NOMO-1 treated with DMSO at 0.1 percent for 48 hours (cell line): ENCODE measurements around the gene NCR2.

Source experiments
- DNase-seq: peaks from one replicate; lab custom pipeline; 2025; ENCODE audit not compliant: unreplicated experiment; lab: John Stamatoyannopoulos, UW

Gene NCR2

DNA sequence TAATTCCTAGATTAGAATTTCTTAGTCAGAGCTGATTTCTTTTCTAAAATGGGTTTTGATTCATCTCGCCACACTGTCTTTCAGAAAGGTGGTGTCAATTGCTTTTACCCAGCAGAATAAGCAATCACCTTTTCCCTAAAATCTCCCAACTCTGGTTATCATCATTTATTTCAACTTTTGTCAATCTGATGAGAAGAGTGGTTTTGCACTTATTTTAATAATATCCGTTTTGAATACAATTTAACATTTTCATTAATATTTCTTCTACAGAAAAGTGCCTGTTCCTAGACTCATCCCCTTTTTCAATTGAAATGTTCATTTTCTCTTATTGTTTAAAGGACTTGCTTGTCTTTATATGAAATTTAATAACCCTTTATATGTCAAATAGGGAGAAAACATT, 8.2 kb upstream of the NCR2 start:
- DNase-seq = no peak

DNA sequence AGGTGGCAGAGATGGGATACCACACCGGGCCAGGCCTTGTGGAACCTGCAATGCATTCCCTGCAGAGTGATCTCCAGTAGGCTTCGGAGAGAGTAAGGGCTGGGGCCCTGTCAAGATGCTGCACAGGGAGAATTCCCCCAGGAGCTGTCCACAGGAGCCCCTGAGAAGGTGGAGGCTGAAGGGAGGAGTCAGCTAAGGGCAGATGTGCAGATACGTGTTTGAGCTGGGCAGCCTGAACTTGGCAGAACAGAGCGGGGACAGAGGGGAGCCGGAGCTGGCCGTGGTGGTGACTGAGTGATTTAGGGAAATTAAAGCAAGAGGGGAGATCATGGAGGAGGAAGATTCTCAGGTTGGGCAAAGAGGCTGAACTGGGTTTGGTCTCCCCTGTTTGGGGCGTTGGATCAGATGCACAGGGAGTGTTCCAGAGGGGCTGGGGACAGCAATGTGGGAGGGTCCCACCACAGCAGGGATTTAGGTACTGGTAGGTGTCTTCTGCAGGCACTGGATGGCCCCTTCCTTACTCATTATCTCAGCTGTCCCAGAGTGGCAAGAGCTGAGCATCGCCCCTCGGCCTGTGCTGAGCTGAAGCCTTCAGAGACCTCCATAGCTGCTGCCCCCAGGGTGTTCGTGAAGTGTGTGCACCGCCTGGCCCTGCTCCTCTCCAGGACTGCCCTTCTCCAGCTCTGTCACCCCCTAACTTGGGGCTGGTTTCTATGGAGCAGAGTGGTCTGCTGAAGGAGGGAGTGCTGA, 3.8 kb upstream of the NCR2 start:
- DNase-seq = no peak

DNA sequence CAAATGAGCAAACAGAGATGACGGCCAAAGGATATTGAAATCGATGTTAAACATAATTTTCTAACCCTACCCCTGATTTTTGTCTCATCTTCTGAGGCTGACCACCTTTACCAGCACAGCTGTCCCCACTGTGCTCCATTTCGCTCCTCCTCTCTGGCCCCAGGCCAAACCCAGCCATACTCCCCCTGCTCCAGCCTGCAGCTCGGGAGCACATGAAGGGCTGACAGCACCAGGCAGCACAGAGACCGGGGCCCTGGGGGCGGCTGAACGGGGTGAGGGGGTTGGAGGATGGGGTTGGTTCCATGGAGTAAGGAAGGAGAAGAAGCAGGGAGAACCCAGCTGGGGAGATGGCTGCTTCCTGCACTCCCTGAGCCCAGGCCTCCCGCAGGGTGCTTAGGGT, 3.2 kb upstream of the NCR2 start:
- DNase-seq = no peak

DNA sequence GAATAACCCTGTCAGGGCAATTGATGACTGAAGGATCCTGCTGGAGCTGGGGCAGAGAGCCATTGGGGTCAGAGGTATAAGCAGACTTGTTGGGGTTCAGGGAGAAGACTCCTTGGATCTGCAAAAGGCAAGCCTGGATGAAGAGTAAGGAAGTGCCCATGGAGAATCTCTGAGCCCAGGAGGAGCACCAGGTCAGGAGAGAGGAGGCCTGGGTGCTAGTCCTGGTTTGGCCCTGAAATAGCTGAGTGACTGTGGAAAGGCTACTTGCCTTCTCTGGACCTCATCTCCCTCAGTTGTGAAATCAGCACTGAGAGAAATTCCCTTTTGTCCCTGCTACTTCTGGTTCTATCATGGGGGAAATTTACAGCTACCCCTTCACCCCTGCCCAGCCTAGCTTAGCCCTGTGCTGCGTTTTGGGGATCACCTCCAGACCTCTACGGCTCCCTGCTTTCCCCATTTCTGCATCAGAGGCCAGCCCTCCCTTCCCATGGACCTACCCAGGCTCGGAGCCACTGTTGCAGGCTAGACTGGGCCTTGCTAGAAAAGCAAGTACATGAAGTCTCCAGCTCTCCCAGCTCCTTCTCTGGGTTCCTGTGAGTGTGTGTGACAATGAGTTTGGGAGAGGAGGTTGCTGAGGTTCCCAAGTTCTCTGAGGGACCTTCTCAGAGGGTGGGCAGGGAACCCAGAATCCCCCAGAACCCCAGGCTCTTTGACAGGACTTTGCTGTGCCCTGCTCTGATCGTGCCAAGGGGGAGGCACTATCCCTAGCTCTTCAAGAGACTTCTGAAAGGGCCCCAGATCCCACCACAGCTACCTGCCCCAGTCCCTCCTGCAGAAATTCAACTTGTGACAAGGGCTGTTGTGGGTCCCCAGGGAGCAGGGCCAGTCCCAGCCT, 2.3 kb upstream of the NCR2 start:
- DNase-seq = no peak

DNA sequence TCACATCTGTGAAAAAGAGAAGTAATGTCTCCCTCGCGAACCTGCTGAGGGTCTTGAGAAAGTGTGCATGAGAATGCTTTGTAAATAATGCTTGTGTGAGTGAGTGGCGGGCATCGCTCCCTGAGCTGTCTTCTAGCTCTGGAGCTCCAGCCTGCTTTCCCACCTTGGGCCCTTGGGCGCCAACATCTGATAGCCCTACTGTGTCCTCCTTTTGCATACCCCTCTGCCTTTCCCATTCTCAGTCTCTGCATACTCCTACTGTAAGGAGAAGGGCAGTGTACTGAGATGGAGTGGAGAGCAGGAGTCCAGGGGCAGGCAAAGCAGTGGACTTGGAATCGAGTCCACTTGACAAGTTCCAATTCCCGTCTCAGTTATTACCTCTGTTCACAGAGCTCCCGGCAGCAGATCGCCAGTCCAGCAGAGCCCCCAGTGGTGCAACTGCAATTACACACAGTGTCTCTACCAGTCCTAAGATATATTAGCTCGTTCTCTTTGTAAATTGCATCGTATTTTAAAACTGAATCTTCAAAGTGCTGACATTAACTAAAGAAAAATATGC, 847 bp upstream of the NCR2 start:
- DNase-seq = peak; percentile 6

DNA sequence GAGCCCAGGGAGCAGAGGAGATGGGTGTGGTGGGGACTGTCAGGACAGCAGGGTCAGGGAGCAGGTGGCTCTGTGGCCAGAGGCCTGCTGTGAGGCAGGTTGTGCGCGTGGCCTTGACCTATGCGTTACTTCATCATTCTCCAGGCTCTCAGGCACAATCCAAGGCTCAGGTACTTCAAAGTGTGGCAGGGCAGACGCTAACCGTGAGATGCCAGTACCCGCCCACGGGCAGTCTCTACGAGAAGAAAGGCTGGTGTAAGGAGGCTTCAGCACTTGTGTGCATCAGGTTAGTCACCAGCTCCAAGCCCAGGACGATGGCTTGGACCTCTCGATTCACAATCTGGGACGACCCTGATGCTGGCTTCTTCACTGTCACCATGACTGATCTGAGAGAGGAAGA, 535 bp downstream of the NCR2 start:
- DNase-seq = no peak

DNA sequence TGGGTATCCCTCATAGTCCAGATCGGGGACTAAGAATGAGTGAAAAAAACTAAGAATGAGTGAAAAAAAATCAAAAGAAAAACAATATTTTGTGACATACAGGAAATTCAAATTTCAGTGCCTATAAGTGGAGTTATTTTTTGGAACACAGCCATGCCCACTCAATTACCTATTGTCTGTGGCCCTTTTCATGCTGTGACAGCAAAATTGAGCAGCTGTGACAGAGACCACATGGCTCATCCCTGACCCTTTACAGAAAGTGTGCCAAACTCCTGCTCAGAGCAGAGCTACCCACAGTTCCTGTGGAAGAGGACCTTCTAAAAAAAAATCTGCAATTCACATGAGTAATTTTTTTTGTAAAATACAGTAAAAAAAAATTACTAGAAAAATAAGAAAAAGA, 1.4 kb downstream of the NCR2 start:
- DNase-seq = no peak

DNA sequence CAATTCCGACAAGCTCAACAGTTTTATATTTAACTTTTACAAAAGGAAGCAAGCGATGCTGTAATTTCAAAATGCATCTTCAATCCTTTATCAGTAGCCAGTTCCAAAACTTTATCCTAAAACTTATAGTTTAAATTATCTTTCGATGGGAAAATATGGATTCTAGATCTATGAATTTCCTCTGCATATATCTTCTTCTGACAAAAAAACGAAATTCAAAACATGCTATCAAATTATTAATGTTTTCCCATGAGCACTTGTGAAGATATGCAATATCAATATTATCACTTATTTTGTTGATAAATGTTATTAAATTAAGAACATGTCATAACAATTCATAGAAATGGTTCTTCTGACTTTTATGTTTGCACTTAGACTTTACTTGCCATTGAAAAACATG, 2.3 kb downstream of the NCR2 start:
- no peak for DNase-seq

DNA sequence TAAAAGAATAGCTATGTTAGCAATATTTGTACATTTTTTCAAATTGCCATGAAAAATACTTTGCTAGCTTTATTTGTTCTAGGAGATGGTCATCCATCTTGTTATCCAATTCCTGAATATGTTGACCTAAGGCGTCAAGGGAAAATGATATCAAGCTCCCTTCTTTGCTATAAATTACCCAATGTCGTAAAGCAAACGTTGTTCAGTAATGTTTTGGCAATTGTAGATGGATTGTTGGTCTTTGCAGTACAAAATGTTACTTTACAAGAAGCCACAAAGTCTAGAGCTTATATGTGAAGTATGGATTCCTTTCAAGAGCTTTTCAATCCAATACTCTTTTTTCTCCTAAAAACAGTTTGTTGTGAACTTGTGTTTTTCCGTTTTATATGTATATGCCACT, 3.3 kb downstream of the NCR2 start:
- no peak for DNase-seq

DNA sequence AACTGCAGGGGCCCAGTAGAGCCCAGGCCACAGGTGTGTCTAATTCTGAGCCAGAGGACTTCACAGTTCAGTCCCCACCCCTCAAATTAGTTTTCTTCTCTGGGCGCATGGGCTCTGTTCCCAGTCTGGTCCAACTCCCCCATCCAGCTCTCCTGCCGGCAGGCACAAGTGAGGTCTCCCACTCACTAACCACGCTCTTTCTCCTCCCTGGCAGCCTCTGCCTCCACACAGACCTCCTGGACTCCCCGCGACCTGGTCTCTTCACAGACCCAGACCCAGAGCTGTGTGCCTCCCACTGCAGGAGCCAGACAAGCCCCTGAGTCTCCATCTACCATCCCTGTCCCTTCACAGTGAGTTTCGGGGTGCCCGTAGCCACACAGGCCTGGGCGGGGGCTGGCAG, 6.2 kb downstream of the NCR2 start:
- no peak for DNase-seq

DNA sequence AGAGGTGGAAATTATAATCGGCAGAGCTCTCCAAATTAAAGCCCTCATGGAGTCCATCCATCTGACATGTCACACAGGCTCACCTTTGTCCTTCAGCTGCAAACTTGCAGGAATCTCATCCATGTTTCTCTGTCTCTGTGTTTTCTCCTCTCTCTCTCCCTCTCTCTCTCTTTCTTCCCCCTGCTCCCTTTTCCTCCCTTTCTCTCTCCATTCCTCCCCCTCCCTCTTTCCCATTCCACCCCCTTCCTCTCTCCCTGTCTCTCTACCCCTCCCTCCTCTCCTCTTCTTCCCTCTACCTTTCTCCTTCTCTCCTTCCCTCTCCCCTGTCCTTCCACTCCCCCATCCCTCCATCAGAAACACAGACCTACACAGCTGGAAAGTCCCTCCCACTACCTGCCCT, 6.8 kb downstream of the NCR2 start:
- DNase-seq = no peak

DNA sequence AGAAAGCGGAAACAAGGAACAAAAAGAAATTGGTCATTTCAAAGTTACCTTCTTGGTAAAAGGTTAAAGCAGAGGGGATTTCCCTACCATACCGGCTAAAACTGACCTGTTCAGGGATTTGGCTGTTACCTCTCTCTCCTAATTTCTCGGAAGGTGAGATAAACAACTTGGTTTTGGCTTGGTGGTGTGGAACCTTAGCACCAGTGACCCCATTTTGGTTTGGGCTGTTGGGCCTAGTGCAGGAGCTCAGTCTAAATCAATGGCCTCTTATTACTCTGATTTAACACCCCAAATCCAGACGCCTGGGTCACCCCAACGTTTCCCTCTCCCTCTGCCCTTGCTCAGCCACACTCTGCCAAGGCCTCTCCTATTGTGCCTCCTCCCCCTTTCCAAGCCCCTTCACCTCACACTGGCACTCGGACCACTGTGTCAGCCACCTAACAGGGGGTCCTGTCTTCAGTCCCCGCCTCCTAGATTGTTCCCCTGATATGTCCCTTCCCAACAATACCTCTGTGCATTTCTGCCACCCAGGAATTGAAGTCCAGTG, 8.3 kb downstream of the NCR2 start:
- no peak for DNase-seq

DNA sequence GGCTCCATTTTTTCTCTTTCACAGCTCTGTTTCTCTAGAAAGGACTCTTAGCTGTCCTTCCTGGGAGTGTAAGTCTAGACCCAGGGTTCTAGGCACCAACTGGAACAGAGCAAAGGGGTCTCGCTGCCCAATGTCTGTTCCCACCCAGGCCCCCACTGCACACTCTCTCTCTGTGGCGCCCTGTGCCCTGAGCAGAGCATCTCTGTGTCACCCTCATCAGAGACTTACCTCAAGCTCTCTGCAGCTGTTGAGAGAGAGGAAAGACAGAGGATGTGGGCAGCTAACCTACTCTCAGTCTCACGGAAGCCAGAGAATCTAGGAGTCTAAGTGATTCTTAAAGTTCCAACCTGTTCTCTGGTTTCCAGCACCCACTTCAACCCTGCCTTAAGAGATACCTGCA, 9.5 kb downstream of the NCR2 start:
- no peak for DNase-seq

DNA sequence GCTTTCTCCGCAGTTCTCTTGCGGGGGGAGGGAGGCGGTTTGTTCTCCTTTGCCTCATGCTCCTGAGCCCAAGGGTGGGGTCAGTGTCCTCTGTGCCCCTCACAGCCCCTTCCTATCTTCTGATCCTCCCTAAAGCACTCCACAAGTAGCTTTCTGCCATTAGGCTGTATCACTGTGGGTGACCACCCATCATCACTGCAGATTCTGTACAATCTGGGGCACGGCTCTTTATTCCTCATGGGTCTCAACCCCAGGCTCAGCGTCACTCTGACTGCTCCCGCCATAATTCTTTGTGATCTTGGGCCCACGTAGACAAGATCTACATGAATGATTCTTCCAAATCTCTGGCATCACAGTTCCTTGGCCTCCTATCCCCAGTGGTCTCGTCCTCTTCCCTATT, 10.5 kb downstream of the NCR2 start:
- DNase-seq = no peak

DNA sequence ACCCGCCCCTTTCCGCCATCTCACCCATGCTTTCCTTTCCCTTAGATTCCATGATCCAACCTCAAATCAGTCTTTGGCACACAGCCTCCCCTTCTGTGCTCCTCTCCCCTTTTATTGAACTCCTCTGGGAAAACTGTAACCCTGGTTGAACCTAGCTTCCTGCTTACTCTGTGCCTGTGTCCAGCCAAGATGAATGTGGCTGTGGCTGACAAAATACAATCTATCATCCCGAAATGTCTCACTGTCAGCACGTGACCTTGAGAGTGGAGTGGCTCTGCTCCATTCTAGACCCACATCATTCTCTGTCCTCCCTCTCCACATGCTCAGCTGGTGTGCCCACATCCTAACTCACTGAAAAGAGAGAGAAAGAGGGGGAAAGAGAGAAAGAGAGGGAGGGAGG, 11.0 kb downstream of the NCR2 start:
- DNase-seq = no peak

DNA sequence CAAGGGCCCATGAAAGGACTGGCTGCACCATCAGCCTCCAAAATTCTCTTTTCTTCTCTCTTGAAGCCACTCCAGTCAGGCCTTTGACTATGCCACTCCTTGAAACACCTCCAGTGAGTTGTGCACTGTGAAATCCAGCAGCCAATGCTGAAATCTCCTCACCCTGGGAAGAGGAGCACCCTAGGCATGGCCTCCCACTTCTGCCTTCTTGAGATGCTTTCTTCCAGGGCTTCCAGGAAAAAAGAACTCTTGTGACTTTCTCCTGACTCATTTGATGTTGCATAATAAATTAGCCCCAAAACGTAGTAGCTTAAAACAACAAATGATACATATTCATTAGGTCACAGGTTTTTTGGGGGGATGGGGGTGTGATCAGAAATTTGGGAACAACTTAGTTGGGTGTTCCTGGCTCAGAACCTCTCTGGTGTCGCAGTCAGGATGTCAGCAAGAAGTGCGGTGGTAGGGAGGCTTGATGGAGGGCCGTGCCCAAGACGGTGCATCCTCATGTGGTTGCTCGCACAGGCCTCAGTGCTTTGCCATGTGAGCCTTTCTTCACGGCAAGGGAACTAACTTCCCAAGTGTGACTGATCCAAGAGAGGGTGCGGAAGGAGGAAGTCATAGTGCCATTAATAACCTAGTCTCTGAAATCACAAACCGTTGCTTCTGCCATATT, 12.1 kb downstream of the NCR2 start:
- no peak for DNase-seq

DNA sequence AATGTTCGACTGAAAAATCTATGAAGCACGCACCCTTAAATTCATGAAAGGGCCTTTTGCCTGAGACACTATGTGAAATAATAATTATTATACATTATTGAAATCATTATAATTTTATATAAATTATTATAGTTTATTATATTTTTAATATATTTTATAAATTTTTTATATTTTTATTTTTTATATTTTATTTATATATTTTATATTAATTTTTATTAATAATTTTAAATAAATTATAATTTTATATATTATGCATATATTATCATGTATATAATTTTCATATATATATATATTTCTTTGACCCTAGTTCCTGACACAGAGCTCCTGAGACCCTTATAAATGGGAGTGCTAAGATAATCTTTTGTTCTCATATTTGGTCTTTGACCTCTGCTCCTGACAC, 13.5 kb downstream of the NCR2 start:
- DNase-seq = no peak

DNA sequence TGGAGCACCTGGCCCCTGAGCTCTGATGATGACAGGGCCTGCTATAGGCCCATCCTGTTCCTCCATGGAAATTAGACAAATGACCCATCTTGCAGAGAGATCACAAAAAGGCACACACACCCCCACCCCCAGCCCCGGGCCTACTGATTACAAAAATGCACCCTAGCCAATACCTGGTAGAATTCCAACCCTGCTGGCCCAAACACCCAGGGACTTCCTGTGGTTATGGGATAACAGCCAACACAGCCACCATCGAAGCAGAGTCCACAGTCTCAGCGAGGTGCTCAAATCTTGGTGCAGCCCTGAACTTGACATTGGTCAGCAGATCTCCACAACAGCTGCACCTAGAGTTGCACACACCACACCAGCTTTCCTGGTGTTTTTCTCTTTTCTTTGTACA, 17.0 kb downstream of the NCR2 start:
- DNase-seq = no peak

DNA sequence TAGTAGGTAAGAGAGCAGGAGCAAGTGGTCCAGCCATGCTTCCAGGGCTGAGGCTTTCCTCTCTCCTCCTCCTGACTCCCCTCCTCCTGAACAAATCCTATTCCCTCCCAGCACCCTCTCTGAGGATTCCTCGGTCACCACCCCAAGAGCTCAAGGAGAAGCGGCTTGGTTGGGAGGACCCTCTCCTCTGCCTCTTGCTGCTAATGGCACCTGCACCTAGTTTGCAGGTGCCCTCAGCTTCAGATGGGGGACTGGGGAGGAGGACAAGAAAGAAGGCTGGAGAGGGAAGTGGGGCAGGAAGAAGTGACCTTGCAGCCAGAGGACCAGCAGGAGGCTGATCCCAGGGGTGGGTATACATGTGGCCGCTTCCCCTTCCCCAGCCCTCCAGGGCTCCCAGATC, 17.5 kb downstream of the NCR2 start:
- no peak for DNase-seq

DNA sequence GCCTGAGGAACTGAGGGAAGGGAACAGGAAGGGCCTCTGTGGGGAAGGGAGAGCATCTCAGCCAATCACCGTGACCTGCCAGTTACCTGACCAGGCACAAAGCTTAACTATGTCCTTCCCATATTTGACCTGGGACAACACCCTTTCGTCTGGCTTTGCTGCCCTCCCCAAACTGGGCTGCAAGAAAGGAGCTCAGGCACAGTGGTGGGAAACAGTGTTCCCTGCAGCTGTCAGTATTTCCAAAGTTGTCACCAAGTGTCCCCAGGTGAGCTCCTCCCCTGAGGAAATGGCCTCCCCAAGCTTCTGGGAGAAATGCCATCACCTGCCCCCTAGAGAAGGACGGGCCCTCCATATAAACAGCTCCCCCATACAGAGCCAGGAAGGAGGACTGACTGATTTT, 17.9 kb downstream of the NCR2 start:
- DNase-seq = no peak

DNA sequence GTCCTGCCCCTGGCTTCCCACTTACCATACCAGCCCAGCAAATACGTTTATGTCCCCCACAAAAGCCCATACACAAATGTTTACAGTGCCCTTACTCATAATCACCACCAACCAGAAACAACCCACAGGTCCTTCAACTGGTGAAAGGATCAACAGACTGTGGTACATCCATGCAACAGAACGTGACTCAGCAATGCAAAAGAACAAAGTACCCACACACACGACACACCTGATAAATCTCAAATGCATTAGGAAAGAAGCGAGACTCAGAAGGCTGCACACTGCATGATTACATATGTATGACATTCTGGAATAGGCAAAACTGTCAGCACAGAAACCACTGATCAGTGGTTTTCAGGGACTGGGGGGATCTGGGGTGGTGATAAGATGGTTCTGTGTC, 20.5 kb downstream of the NCR2 start:
- no peak for DNase-seq
